ENCODE results near the gene RPL10A.
"Not testable (repeated sequence)": the region's sequence is repeated elsewhere in the genome, so short reads cannot be mapped to it uniquely, and the experiment has no call there.

The RPL10A gene

GRCh38 chr6:35510916-35511561 is 42.8 kb downstream of the RPL10A start:
- FAIRE-seq: no peak

DNA sequence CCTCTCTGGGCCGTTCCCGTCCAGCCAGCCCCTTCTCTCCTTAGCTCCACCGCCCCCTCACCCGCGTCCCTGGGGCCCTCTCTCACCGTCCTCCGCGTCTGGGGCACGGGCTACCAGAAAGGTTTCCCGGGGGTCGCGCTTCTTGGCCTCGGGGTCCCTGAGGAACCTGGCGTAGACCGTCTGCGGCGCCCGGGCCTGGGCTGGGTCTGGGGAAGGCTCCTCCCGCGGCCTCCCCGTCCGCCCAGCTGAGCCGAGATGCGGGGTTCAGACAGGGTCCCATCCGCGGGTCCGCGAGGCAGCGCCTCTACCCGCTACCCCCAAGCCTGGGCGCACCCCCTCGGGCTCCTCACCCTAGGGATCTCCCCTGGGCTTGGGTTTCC is 43.4 kb downstream of the RPL10A start:
- FAIRE-seq: no peak
- DNase-seq (ENCODE audit: low spot score): no peak

More at GRCh38 chr6:35510916-35511561, 42.8 kb downstream of the RPL10A start:
- DNase-seq (ENCODE audit: low spot score): no peak

GRCh38 chr6:35512006-35512405 is 43.8 kb downstream of the RPL10A start:
- FAIRE-seq: no peak
- no peak for DNase-seq (ENCODE audit: low spot score)

DNA sequence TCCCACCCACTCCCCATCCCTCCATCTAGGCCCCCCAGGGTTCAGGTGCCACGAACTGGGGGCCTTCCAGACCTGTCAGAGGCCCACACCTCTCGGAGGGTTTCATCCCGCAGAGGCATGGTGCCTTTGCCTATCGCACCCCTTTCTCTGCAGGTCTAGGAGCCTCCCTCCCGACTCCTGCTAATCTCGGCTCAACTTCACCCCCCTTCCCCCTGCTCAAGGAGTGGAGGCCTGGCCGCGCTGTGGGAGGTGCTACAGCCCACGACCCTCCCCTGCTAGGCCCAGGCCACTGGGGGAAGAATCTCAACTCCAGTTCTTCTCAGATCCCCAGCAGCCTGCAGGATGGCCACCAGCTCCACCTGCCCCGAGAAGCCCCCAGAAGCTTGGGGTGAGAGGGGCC is 44.5 kb downstream of the RPL10A start, which contains the start of gene TULP1:
TSS of gene TULP1 (minus strand) at position 157 of the 400 bp plus-strand sequence. CDS start at position 119, 38 bp downstream.
- FAIRE-seq (no peak), DNase-seq (ENCODE audit: low spot score) (no peak)

DNA sequence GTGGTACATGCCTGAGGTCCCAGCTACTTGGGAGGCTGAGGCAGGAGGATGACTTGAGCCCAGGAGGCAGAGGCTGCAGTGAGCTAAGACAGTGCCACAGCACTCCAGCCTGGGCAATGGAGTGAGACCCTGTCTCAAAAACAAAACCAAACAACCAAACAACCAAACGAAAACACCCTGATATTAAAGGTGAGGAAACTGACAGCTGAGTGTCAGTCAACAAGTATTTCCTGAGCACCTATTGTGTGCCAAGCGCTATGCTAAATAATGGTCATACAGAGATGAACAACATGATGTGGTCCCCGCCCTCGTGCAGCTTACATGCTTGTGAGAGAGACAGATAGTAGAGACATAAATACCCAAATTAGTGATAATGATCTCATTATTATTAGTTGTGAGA is 46.4 kb downstream of the RPL10A start:
- no peak for FAIRE-seq
- DNase-seq (ENCODE audit: low spot score): no peak

GRCh38 chr6:35515939-35516338 is 47.7 kb downstream of the RPL10A start:
- FAIRE-seq; DNase-seq (ENCODE audit: low spot score): not testable (repeated sequence)

- DNase-seq (ENCODE audit: low spot score) (no peak), FAIRE-seq (no peak)
Measured at GRCh38 chr6:35516712-35517111, 48.5 kb downstream of the RPL10A start.

- DNase-seq (ENCODE audit: low spot score); FAIRE-seq: not testable (repeated sequence)
Measured at GRCh38 chr6:35517978-35518377, 49.8 kb downstream of the RPL10A start.

- no peak for DNase-seq (ENCODE audit: low spot score)
- FAIRE-seq: no peak
Measured at GRCh38 chr6:35518566-35519312, 50.5 kb downstream of the RPL10A start.

DNA sequence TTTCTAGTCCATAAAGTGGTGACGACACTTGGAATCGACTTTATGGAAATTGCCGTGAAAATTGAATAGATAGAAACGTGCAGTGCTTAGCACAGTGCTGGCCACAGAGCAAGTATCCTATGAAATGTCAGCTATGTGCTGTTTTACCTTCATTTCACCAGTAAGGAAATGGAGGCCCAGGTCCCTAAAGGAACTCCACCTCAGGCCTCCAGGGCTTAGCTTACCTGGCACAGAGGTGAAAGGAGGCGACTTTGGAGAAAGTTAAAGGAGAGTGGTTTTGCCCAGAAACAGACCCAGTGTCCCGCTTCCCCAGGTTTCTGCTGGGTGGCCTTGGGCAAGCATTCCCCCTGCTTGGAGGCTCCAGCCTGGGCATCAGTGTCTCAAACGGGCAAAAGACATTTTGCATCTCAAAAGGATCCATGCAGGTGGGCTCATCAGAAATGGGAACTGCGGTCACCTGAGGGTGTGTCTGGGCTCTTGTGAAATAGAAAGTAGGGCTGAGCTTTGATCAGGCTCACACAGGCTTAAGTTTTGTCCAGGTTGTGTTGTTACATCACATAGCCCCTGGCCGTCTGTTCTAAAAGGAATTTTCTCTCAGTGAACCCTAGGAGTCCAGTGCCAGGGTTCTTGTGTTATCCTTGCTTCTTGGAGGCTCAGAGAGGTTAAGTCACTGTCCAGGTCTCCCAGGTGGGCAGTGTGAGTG is 51.3 kb downstream of the RPL10A start:
- DNase-seq (ENCODE audit: low spot score) (no peak), FAIRE-seq (no peak)

All from RCC 7860 (cell line).